OCI-LY1 (cell line): ENCODE results near the gene STUM.

Experiments used
- H2AFZ ChIP-seq: fragments of 200-600 bp; sonication (generic), shearing (Covaris generic); 2 replicates; pipeline ENCODE4 v1.6.0; 2014; ENCODE audit warnings: antibody characterized with exemption, mild to moderate bottlenecking, low read length
- H3F3A ChIP-seq: fragments of 200-600 bp; sonication (generic), shearing (Covaris generic); 2 replicates; pipeline ENCODE4 v1.6.0; 2014; ENCODE audit warnings: mild to moderate bottlenecking, antibody characterized with exemption, low read length, moderate library complexity; ENCODE audit not compliant: insufficient read depth
- H3K27ac ChIP-seq: fragments of 200-600 bp; sonication (generic); 2 replicates; pipeline ENCODE4 v1.5.1; 2014; ENCODE audit warnings: low read length, mixed run types, mild to moderate bottlenecking, low read depth; ENCODE audit not compliant: poor library complexity, severe bottlenecking
- H3K27me3 ChIP-seq: fragments of 200-600 bp; sonication (generic); 2 replicates; pipeline ENCODE4 v1.6.0; 2014; ENCODE audit warnings: antibody characterized with exemption, mild to moderate bottlenecking, low read length, moderate library complexity; ENCODE audit not compliant: insufficient read depth
- H3K36me3 ChIP-seq: fragments of 200-600 bp; sonication (generic); 2 replicates; pipeline ENCODE4 v1.6.1; 2014; ENCODE audit warnings: mild to moderate bottlenecking, antibody characterized with exemption, low read length, moderate library complexity, mixed read lengths; ENCODE audit not compliant: insufficient read depth
- H3K4me1 ChIP-seq: fragments of 200-600 bp; sonication (generic); 2 replicates; pipeline ENCODE4 v1.5.1; 2014; ENCODE audit warnings: mild to moderate bottlenecking, low read length, moderate library complexity; ENCODE audit not compliant: insufficient read depth, severe bottlenecking
- H3K4me2 ChIP-seq: fragments of 200-600 bp; sonication (generic), shearing (Covaris generic); 2 replicates; pipeline ENCODE4 v1.6.1; 2014; ENCODE audit warnings: low read length
- H3K4me3 ChIP-seq: fragments of 200-600 bp; sonication (generic); 2 replicates; pipeline ENCODE4 v1.5.1; 2014; ENCODE audit warnings: low read length, low read depth, mild to moderate bottlenecking, mixed read lengths; ENCODE audit not compliant: poor library complexity, severe bottlenecking
- H3K79me2 ChIP-seq: fragments of 200-600 bp; shearing (Covaris generic); 2 replicates; pipeline ENCODE4 v1.6.1; 2016; ENCODE audit warnings: mixed run types, low read length, mixed read lengths; ENCODE audit not compliant: insufficient read depth
- H3K9ac ChIP-seq: fragments of 200-600 bp; sonication (generic), shearing (Covaris generic); 2 replicates; pipeline ENCODE4 v1.6.1; 2014; ENCODE audit warnings: mild to moderate bottlenecking, low read length, mixed read lengths
- H3K9me2 ChIP-seq: fragments of 200-600 bp; sonication (generic), shearing (Covaris generic); 2 replicates; pipeline ENCODE4 v1.6.1; 2014; ENCODE audit warnings: low read depth, mild to moderate bottlenecking, low read length, mixed read lengths
- H3K9me3 ChIP-seq: fragments of 200-600 bp; shearing (Covaris generic); 2 replicates; pipeline ENCODE4 v1.6.1; 2014; ENCODE audit warnings: low read length, mixed read lengths
- H4K20me1 ChIP-seq: fragments of 200-600 bp; sonication (generic), shearing (Covaris generic); 2 replicates; pipeline ENCODE4 v1.6.0; 2016; ENCODE audit warnings: mild to moderate bottlenecking, low read length; ENCODE audit not compliant: insufficient read depth
- EZH2 ChIP-seq: fragments of 200-600 bp; sonication (generic), shearing (Covaris generic); IDR thresholded peaks from 2 replicates; pipeline ENCODE4 v1.8.0; 2017; ENCODE audit warnings: borderline replicate concordance, mixed run types, mild to moderate bottlenecking, antibody characterized with exemption, low read length, moderate library complexity, mixed read lengths
- TF ChIP-seq, protein P1 (sequence below): fragments of 200-600 bp; sonication (generic), shearing (Covaris generic); IDR thresholded peaks from 2 replicates; pipeline ENCODE4 v1.5.1; 2017; ENCODE audit warnings: mild to moderate bottlenecking, antibody characterized with exemption, low read length, moderate library complexity, mixed read lengths

Gene STUM

DNA sequence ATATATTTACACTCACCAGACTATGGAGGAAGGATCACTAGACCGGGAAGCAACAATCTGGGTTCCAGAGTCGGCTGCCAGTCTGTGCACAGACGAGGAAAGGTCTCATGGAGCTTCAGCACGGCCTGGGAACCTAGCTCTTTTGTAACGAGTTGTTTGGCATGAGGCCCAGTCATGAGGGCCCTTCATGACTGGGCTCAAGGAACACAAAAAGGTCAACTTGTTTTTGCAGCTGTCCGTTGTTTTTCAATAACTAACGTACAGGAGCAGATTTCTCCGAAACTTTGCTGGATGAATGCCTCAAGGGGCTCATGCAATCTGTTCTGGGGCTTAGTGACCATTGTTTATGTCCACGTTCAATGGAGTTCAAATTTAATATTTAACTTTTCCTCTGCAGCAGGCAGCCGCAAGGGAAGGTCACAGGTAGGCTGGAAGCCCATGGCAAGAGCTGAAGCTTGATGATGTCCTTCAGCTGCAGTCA, 5.9 kb upstream of the STUM start:
- no peak overlapping the region for H2AFZ ChIP-seq
- no peak overlapping the region for H3K9ac ChIP-seq
- H3K36me3 ChIP-seq: no peaks in the 10 kb centered on the region
- H3K27ac ChIP-seq: no peak overlapping the region
- no peak overlapping the region for H3K4me2 ChIP-seq
- no peak overlapping the region for H3K4me3 ChIP-seq
- no peaks in the 10 kb centered on the region for H3K4me1 ChIP-seq
- H3K27me3 ChIP-seq: no peaks in the 10 kb centered on the region
- TF ChIP-seq EZH2: no peak
- TF ChIP-seq, protein P1, sequence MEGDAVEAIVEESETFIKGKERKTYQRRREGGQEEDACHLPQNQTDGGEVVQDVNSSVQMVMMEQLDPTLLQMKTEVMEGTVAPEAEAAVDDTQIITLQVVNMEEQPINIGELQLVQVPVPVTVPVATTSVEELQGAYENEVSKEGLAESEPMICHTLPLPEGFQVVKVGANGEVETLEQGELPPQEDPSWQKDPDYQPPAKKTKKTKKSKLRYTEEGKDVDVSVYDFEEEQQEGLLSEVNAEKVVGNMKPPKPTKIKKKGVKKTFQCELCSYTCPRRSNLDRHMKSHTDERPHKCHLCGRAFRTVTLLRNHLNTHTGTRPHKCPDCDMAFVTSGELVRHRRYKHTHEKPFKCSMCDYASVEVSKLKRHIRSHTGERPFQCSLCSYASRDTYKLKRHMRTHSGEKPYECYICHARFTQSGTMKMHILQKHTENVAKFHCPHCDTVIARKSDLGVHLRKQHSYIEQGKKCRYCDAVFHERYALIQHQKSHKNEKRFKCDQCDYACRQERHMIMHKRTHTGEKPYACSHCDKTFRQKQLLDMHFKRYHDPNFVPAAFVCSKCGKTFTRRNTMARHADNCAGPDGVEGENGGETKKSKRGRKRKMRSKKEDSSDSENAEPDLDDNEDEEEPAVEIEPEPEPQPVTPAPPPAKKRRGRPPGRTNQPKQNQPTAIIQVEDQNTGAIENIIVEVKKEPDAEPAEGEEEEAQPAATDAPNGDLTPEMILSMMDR: no peak
- no peaks in the 10 kb centered on the region for H3K79me2 ChIP-seq
- no peaks in the 10 kb centered on the region for H4K20me1 ChIP-seq
- no peaks in the 10 kb centered on the region for H3K9me2 ChIP-seq
- H3F3A ChIP-seq: no peaks in the 10 kb centered on the region
- H3K9me3 ChIP-seq: no peaks in the 10 kb centered on the region

DNA sequence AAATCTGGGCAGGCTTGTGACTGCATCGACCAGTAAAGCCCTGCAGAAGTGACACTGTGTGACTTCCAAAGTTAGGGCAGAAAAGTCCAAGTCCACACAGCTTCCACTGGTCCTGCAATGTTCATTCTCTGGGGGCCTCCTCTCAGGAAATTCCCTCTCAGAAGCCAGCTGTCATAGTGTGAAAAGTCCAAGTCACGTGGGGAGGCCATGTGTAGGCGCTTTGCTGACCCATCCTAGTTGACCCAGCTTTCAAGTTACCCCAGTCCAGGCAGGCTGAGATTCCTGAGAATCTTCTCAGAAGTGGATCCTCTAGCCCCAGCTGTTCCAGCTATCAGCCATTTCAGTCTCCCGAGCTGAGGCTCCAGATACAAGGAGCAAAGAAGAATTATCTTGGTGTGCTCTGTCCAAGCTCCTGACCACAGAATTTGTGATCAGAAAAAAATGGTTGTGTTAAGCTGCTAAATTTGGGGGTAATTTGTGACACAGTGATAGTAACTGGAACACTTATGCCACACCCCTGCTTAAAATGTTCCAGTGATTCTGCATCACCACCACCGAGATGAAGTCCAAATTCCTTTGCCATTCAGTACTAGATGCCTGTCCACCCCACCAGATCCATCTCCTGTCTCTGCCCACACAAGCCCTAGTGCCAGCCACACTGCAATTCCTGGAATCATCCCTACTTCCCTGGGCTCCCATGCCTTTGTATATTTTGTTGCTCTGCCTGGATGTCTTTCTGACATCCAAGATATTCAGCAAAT, 2.5 kb upstream of the STUM start:
- Histone ChIP-seq H3K4me3 (no peak overlapping the region), H3K4me1 (peaks cover 16% of the 10 kb centered on the region), H3K9ac (no peak overlapping the region), H3K27me3 (no peaks in the 10 kb centered on the region; the same call in 1 of the 2 replicates), H4K20me1 (no peaks in the 10 kb centered on the region), H3F3A (no peaks in the 10 kb centered on the region), H3K9me2 (no peaks in the 10 kb centered on the region), H3K9me3 (no peaks in the 10 kb centered on the region), H3K27ac (no peak overlapping the region), H3K4me2 (no peak overlapping the region), H2AFZ (no peak overlapping the region), H3K79me2 (no peaks in the 10 kb centered on the region), H3K36me3 (no peaks in the 10 kb centered on the region)
- TF ChIP-seq, protein P1: no peak
- TF ChIP-seq EZH2: no peak

DNA sequence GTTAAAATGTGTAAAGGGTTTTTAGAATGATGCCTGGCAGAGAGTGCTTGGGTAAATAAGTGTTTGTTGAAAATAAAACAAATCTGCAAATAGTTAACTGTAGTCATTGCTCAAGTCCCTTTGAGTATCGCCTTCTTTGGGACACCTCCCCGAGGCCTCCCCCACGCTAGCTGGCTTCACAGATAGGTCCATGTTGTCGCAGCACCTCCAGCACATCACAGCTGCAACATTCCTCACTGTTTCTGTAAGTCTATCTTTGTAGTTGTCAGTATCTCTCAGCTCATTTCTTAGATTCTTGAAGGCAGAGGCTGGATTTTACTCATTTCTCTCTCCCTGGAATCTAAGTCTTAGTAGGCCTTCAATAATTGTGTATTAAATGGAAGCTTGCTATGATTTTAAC, 1.6 kb upstream of the STUM start:
- H3K27me3 ChIP-seq: no peaks in the 10 kb centered on the region; the same call in 1 of the 2 replicates
- no peaks in the 10 kb centered on the region for H3K79me2 ChIP-seq
- no peak overlapping the region for H3K4me3 ChIP-seq
- H3K9ac ChIP-seq: no peak overlapping the region
- no peak overlapping the region for H3K4me2 ChIP-seq
- no peaks in the 10 kb centered on the region for H3K36me3 ChIP-seq
- TF ChIP-seq, protein P1: no peak
- TF ChIP-seq EZH2: no peak
- no peaks in the 10 kb centered on the region for H3F3A ChIP-seq
- no peaks in the 10 kb centered on the region for H4K20me1 ChIP-seq
- no peak overlapping the region for H3K27ac ChIP-seq
- H3K9me2 ChIP-seq: no peaks in the 10 kb centered on the region
- H3K9me3 ChIP-seq: no peaks in the 10 kb centered on the region
- peaks cover 16% of the 10 kb centered on the region for H3K4me1 ChIP-seq
- no peak overlapping the region for H2AFZ ChIP-seq
